Astrocyte of the spinal cord (primary cell): ENCODE data around the gene GOLGA1.

ENCODE experiments used
- DNase-seq: peaks from one replicate; pipeline ENCODE4 v3.0.0; 2011; ENCODE audit warnings: low read depth, low spot score
- H3K4me3 ChIP-seq: 2 replicates; pipeline ENCODE4 v1.5.1; 2011; ENCODE audit warnings: low read depth, mild to moderate bottlenecking, low read length, moderate library complexity
- in situ Hi-C: cut with HindIII; loops from 2 replicates; pipeline ENCODE4 v1.10.0; 2017; ENCODE audit warnings: low sequenced_read_pairs
- TF ChIP-seq, protein P1 (sequence below): IDR thresholded peaks from 2 replicates; pipeline ENCODE4 v1.5.1; 2012; ENCODE audit warnings: low read depth, mild to moderate bottlenecking, low read length, inconsistent platforms

GOLGA1 gene

DNA sequence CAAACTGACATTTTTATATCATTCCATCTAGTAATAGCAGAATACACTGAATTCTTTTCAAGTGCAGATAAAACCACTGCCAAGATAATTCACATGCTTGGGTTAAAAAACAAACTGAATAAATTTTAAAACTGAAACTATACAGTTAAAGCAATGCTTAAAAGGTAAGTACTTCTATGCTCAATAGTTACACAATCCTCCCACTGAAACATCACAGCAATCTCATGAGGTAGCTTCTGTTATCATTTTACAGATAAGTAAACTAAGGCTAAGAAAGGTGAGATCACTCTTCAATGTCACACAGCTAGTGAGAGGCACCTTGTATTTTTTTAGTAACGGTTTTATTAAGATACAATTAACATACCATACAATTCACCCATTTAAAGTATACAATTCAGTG lies 13.4 kb upstream of the GOLGA1 start:
- TF ChIP-seq, protein P1, sequence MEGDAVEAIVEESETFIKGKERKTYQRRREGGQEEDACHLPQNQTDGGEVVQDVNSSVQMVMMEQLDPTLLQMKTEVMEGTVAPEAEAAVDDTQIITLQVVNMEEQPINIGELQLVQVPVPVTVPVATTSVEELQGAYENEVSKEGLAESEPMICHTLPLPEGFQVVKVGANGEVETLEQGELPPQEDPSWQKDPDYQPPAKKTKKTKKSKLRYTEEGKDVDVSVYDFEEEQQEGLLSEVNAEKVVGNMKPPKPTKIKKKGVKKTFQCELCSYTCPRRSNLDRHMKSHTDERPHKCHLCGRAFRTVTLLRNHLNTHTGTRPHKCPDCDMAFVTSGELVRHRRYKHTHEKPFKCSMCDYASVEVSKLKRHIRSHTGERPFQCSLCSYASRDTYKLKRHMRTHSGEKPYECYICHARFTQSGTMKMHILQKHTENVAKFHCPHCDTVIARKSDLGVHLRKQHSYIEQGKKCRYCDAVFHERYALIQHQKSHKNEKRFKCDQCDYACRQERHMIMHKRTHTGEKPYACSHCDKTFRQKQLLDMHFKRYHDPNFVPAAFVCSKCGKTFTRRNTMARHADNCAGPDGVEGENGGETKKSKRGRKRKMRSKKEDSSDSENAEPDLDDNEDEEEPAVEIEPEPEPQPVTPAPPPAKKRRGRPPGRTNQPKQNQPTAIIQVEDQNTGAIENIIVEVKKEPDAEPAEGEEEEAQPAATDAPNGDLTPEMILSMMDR, result no peak
- in situ Hi-C loops, result no loop called here
- no peak overlapping the region for H3K4me3 ChIP-seq
- no peak for DNase-seq

DNA sequence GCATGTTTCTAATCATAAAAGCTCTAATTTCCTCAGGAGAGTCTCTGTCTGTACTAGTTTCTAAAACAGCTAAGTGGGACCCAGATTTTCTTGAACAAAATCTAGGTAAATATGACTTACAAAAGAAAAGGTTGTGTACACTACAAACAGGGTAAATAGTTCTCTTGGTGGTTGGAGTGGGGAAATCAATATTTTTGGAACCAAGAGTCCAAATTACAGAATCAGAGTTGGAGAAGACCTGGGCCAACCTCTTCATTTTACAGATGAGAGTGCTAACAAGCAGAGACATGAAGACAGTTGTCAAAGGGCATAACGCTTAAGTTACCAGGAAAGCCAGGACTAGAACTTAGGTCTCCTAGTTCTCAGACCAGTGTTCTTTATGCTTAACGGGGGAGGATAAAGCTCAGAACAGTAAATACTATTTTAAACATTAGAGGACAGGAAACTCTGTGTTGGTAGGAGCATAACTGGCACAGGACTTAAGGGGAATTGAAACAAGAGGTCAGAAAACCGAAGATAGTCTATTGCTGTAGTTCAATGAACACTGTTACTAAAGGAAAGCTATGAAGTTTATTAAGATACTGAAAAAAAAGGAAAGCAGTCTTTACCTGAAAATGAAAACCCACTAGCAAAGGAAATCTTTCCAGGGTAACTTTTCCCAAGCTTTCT lies 9.3 kb upstream of the GOLGA1 start:
- TF ChIP-seq, protein P1, result no peak
- DNase-seq, result no peak
- in situ Hi-C loops, result no loop called here
- H3K4me3 ChIP-seq, result no peak overlapping the region

DNA sequence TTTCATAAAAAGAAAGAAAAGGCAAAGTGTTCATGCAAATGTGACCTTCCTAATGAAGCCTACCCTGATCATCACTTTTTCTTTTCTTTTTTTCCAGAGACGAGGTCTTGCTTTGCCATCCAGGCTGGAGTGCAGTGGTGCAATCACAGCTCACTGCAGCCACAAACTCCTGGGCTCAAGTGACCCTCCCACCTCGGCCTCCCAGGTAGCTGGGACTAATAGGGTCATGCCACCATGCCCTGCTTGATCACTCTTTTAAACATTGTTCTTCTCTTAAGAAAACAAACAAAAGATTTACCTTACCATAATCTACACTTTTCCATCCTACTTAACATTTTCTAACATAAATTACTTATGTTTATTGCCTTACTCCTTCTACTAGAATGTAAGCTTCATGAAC lies 8.5 kb upstream of the GOLGA1 start:
- TF ChIP-seq, protein P1, result no peak
- in situ Hi-C loops, result no loop called here

DNA sequence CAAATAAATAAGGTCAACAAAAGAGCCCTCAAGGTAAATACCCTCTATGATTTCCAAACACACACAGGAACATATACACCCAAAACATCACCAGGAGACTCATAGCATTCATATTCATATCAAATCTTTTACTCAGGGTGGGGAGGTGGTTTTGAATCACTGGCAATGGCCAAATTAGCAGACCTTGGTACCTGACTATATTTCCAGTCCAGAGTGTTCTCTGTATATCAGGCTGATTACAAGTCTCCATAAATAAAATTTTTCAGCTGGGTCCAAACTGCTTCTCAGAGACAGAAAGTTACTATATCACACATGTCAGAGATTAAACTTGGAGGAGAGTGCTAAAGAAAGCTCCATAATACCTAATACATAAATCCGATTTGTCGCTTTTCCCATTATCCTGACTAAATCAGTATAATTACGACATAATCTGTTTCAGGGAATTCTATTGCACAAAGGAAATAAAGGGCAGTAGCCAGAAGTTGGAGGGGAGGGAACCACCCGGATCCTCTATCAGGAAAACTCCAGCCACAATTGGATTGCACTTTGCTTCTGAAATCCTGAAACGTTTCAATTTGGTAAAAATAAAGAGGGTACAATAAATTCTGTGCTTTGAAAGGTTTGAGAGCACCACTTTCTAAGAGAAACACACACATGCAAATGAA lies 7.0 kb upstream of the GOLGA1 start:
- TF ChIP-seq, protein P1, result no peak
- in situ Hi-C loops, result no loop called here
- no peak overlapping the region for H3K4me3 ChIP-seq
- no peak for DNase-seq

More for the DNA sequence above, 8.5 kb upstream of the GOLGA1 start:
- no peak for DNase-seq
- H3K4me3 ChIP-seq, result no peak overlapping the region

DNA sequence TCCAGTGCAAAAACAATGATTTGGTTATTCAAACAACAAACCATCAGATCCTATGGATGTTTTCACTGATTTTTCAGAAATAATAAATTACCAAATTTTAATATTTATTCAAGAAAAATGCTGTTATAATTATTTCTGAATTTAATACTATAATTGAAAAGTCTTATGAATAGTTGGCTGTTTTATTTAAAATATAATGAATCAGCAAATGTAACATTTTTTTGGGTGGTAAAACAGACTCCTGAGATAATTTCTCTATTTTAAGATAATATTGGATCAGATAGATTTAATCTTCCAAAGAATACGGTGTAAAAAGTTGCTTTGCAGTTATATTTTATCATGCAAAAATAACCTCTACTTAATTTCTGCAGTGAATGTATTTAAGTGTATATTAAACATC lies 5.3 kb upstream of the GOLGA1 start:
- no peak overlapping the region for H3K4me3 ChIP-seq
- DNase-seq, result no peak
- in situ Hi-C loops, result no loop called here
- TF ChIP-seq, protein P1, result no peak

DNA sequence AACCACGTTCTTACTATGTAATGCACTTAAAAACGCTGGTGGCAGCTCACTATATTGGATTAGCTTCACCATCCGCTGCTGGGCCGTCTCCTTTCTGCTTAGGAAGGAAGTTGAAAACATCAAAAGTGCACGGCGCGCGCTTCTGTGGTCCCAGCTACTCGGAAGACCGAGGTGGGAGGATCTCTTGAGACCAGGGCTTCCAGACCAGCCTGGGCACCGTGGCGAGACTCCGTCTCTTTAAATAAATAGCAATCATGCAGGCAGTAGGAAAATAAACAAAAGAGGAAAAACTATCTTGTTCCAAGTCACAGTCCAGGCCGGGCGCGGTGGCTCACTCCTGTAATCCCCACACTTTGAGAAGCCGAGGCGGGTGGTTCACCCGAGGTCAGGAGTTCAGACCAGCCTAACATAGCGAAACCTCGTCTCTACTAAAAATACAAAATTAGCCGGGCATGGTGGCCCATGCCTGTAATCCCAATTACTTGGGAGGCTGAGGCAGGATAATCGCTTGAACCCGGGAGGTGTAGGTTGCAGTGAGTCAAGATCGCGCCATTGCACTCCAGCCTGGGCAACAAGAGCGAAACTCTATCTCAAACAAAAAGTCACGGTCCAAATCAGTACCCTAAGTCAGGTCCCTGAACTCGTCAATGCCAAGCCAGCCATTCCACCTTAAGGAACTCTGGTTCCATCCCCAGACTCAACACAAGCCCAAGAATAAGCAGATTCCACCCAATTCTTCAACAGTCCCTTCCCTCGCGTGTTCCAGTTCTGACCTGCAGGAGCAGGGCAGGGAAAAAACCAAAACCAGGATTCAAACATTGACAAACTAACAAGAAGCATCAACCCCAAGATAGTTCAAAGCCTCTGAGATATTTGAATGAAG lies 1.0 kb upstream of the GOLGA1 start:
- H3K4me3 ChIP-seq, result peak overlapping the region; percentile 87
- peak; percentile 69 for DNase-seq
- TF ChIP-seq, protein P1, result no peak
- in situ Hi-C loops, result no loop called here
